HUES48 (cell line): ENCODE data around the gene ZNF320.
A peak's percentile ranks its signal among the peaks of the same experiment; 100 is the strongest.
"Not testable (repeated sequence)": the region's sequence is repeated elsewhere in the genome, so short reads cannot be mapped to it uniquely, and the experiment has no call there.

ENCODE experiments used
- H3K27ac ChIP-seq: one replicate; pipeline ENCODE4 v1.7.0; 2013; ENCODE audit warnings: low read depth, low read length, inconsistent platforms
- H3K27me3 ChIP-seq: 2 replicates; pipeline ENCODE4 v1.6.1; 2013; ENCODE audit warnings: mild to moderate bottlenecking, low read length; ENCODE audit not compliant: control insufficient read depth, insufficient read depth
- H3K36me3 ChIP-seq: 2 replicates; pipeline ENCODE4 v1.6.1; 2013; ENCODE audit warnings: low read length; ENCODE audit not compliant: control insufficient read depth, insufficient read depth
- H3K4me1 ChIP-seq: 2 replicates; pipeline ENCODE4 v1.6.1; 2013; ENCODE audit warnings: mild to moderate bottlenecking, low read length; ENCODE audit not compliant: control insufficient read depth, insufficient read depth
- H3K4me3 ChIP-seq: 2 replicates; pipeline ENCODE4 v1.5.1; 2013; ENCODE audit warnings: mild to moderate bottlenecking, low read depth, low read length
- H3K9ac ChIP-seq: 2 replicates; pipeline ENCODE4 v1.6.1; 2013; ENCODE audit warnings: mild to moderate bottlenecking, low read depth, low read length, moderate library complexity
- H3K9me3 ChIP-seq: 2 replicates; pipeline ENCODE4 v1.6.1; 2013; ENCODE audit warnings: low read length; ENCODE audit not compliant: control insufficient read depth, insufficient read depth

ZNF320 gene

GRCh38 chr19:52897138-52897935 lies at the start of gene ZNF320:
ZNF320 (minus strand) TSS chr19:52897635; CDS start chr19:52890255, 7,380 bp downstream.
- Histone ChIP-seq H3K4me3 (peak within 1 kb of the TSS; percentile 95), H3K4me1 (peaks cover 7% of the 10 kb centered on the region; the same call in 1 of the 2 replicates), H3K9me3 (no peaks in the 10 kb centered on the region), H3K27me3 (no peaks in the 10 kb centered on the region), H3K9ac (peak within 1 kb of the TSS; percentile 87), H3K27ac (peak within 1 kb of the TSS; percentile 98), H3K36me3 (peaks cover 17% of the 10 kb centered on the region)

- Histone ChIP-seq H3K9me3 (peaks cover 35% of the 10 kb centered on the region), H3K4me1 (peaks cover 20% of the 10 kb centered on the region), H3K27ac (no peak overlapping the region), H3K4me3 (peak overlapping the region; percentile 57), H3K27me3 (no peaks in the 10 kb centered on the region), H3K36me3 (peaks cover 27% of the 10 kb centered on the region), H3K9ac (no peak overlapping the region)
Observed at GRCh38 chr19:52946322-52947310, 49.2 kb upstream of the ZNF320 start.

GRCh38 chr19:52945652-52946321 lies 48.4 kb upstream of the ZNF320 start:
- Histone ChIP-seq H3K9ac (no peak overlapping the region), H3K4me3 (peak overlapping the region; percentile 57), H3K27me3 (no peaks in the 10 kb centered on the region), H3K4me1 (peaks cover 20% of the 10 kb centered on the region), H3K9me3 (peaks cover 27% of the 10 kb centered on the region), H3K27ac (peak overlapping the region; percentile 82), H3K36me3 (peaks cover 18% of the 10 kb centered on the region)

GRCh38 chr19:52944703-52945493 lies 47.5 kb upstream of the ZNF320 start:
- not testable (repeated sequence) for H3K9ac ChIP-seq, H3K27me3 ChIP-seq, H3K4me3 ChIP-seq, H3K36me3 ChIP-seq
- Histone ChIP-seq H3K4me1 (peaks cover 20% of the 10 kb centered on the region), H3K27ac (peak overlapping the region; percentile 82), H3K9me3 (peaks cover 18% of the 10 kb centered on the region)

GRCh38 chr19:52943884-52944643 lies 46.6 kb upstream of the ZNF320 start:
- Histone ChIP-seq H3K36me3 (0 out of 2 replicates have a peak, but pooled peaks cover 1% of the 10 kb centered on the region), H3K27me3 (no peaks in the 10 kb centered on the region), H3K9me3 (peaks cover 10% of the 10 kb centered on the region), H3K4me3 (no peak overlapping the region), H3K27ac (peak overlapping the region; percentile 82), H3K9ac (peak overlapping the region; percentile 28; the same call in 1 of the 2 replicates), H3K4me1 (peaks cover 20% of the 10 kb centered on the region)

GRCh38 chr19:52943134-52943883 lies 45.9 kb upstream of the ZNF320 start:
- Histone ChIP-seq H3K27ac (peak overlapping the region; percentile 94), H3K36me3 (no peaks in the 10 kb centered on the region), H3K4me1 (peaks cover 20% of the 10 kb centered on the region), H3K9ac (no peak overlapping the region), H3K4me3 (peak overlapping the region; percentile 98), H3K9me3 (peaks cover 5% of the 10 kb centered on the region; the same call in 1 of the 2 replicates), H3K27me3 (no peaks in the 10 kb centered on the region)

GRCh38 chr19:52942386-52943133 lies 45.1 kb upstream of the ZNF320 start:
- Histone ChIP-seq H3K9ac (peak overlapping the region; percentile 87), H3K4me3 (peak overlapping the region; percentile 98), H3K4me1 (peaks cover 20% of the 10 kb centered on the region), H3K27ac (peak overlapping the region; percentile 94), H3K27me3 (no peaks in the 10 kb centered on the region), H3K9me3 (no peaks in the 10 kb centered on the region), H3K36me3 (no peaks in the 10 kb centered on the region)

- peak overlapping the region; percentile 86 for H3K27ac ChIP-seq
Observed at GRCh38 chr19:52941941-52942385, 44.5 kb upstream of the ZNF320 start.

More at GRCh38 chr19:52941941-52942385, 44.5 kb upstream of the ZNF320 start:
- H3K4me1 ChIP-seq, result peaks cover 20% of the 10 kb centered on the region
- no peaks in the 10 kb centered on the region for H3K27me3 ChIP-seq
- peaks cover 5% of the 10 kb centered on the region for H3K36me3 ChIP-seq
- peak overlapping the region; percentile 98 for H3K4me3 ChIP-seq
- peak overlapping the region; percentile 87 for H3K9ac ChIP-seq
- H3K9me3 ChIP-seq, result no peaks in the 10 kb centered on the region
